ENCODE measurements around the gene RARB.

RARB gene

GRCh38 chr3:25536521-25537391 is 108.7 kb downstream of the RARB start:
- no peak overlapping the region for H3K4me3 ChIP-seq (ENCODE audit: low read length)
- TF ChIP-seq ZNF274 (IDR thresholded peaks at IDR 0.05; ENCODE audit: low read depth, low read length), result no peak

GRCh38 chr3:25537516-25537915 is 109.5 kb downstream of the RARB start:
- TF ChIP-seq ZNF274 (IDR thresholded peaks at IDR 0.05; ENCODE audit: low read depth, low read length), result no peak
- no peak overlapping the region for H3K4me3 ChIP-seq (ENCODE audit: low read length)

GRCh38 chr3:25540273-25540672 is 112.2 kb downstream of the RARB start:
- H3K4me3 ChIP-seq (ENCODE audit: low read length), result no peak overlapping the region
- no peak for TF ChIP-seq ZNF274 (IDR thresholded peaks at IDR 0.05; ENCODE audit: low read depth, low read length)

- no peak overlapping the region for H3K4me3 ChIP-seq (ENCODE audit: low read length)
- TF ChIP-seq ZNF274 (IDR thresholded peaks at IDR 0.05; ENCODE audit: low read depth, low read length), result no peak
Measured at GRCh38 chr3:25542492-25543039, 114.5 kb downstream of the RARB start.

- TF ChIP-seq ZNF274 (IDR thresholded peaks at IDR 0.05; ENCODE audit: low read depth, low read length), result no peak
Measured at GRCh38 chr3:25547103-25547502, 119.0 kb downstream of the RARB start.

GRCh38 chr3:25547943-25548674 is 120.0 kb downstream of the RARB start:
- no peak for TF ChIP-seq ZNF274 (IDR thresholded peaks at IDR 0.05; ENCODE audit: low read depth, low read length)
- H3K4me3 ChIP-seq (ENCODE audit: low read length), result no peak overlapping the region

More at GRCh38 chr3:25547103-25547502, 119.0 kb downstream of the RARB start:
- H3K4me3 ChIP-seq (ENCODE audit: low read length), result no peak overlapping the region

GRCh38 chr3:25548836-25549235 is 120.8 kb downstream of the RARB start:
- no peak overlapping the region for H3K4me3 ChIP-seq (ENCODE audit: low read length)
- no peak for TF ChIP-seq ZNF274 (IDR thresholded peaks at IDR 0.05; ENCODE audit: low read depth, low read length)

GRCh38 chr3:25552251-25552650 is 124.2 kb downstream of the RARB start:
- no peak overlapping the region for H3K4me3 ChIP-seq (ENCODE audit: low read length)
- no peak for TF ChIP-seq ZNF274 (IDR thresholded peaks at IDR 0.05; ENCODE audit: low read depth, low read length)

GRCh38 chr3:25554376-25554775 is 126.3 kb downstream of the RARB start:
- H3K4me3 ChIP-seq (ENCODE audit: low read length), result no peak overlapping the region
- TF ChIP-seq ZNF274 (IDR thresholded peaks at IDR 0.05; ENCODE audit: low read depth, low read length), result no peak

- no peak for TF ChIP-seq ZNF274 (IDR thresholded peaks at IDR 0.05; ENCODE audit: low read depth, low read length)
Measured at GRCh38 chr3:25555695-25556437, 127.8 kb downstream of the RARB start.

GRCh38 chr3:25556447-25556846 is 128.4 kb downstream of the RARB start:
- no peak for TF ChIP-seq ZNF274 (IDR thresholded peaks at IDR 0.05; ENCODE audit: low read depth, low read length)

More at GRCh38 chr3:25555695-25556437, 127.8 kb downstream of the RARB start:
- no peak overlapping the region for H3K4me3 ChIP-seq (ENCODE audit: low read length)

GRCh38 chr3:25557694-25558093 is 129.6 kb downstream of the RARB start:
- no peak overlapping the region for H3K4me3 ChIP-seq (ENCODE audit: low read length)
- no peak for TF ChIP-seq ZNF274 (IDR thresholded peaks at IDR 0.05; ENCODE audit: low read depth, low read length)

More at GRCh38 chr3:25556447-25556846, 128.4 kb downstream of the RARB start:
- no peak overlapping the region for H3K4me3 ChIP-seq (ENCODE audit: low read length)

- no peak for TF ChIP-seq ZNF274 (IDR thresholded peaks at IDR 0.05; ENCODE audit: low read depth, low read length)
Measured at GRCh38 chr3:25558121-25558520, 130.1 kb downstream of the RARB start.

GRCh38 chr3:25558796-25559195 is 130.7 kb downstream of the RARB start:
- no peak for TF ChIP-seq ZNF274 (IDR thresholded peaks at IDR 0.05; ENCODE audit: low read depth, low read length)
- H3K4me3 ChIP-seq (ENCODE audit: low read length), result no peak overlapping the region

More at GRCh38 chr3:25558121-25558520, 130.1 kb downstream of the RARB start:
- H3K4me3 ChIP-seq (ENCODE audit: low read length), result no peak overlapping the region

Measured in GM08714 (cell line).